GM12874 (cell line): ENCODE measurements around the gene CSE1L.

Source experiments
- CTCF ChIP-seq: IDR thresholded peaks from 2 replicates; pipeline ENCODE4 v1.5.1; 2011; ENCODE audit warnings: low read depth, mild to moderate bottlenecking, control low read depth, low read length, moderate library complexity; ENCODE audit not compliant: insufficient read depth

CSE1L gene

GRCh38 chr20:49046087-49046900, at the start of gene CSE1L:
Gene CSE1L (plus strand): TSS chr20:49046312. CDS start chr20:49058464, 12,152 bp downstream.
- no peak for TF ChIP-seq CTCF

GRCh38 chr20:48999890-49000870, 45.9 kb upstream of the CSE1L start:
- no peak for TF ChIP-seq CTCF

- TF ChIP-seq CTCF, result no peak
Observed at GRCh38 chr20:49001741-49002140, 44.4 kb upstream of the CSE1L start.

- TF ChIP-seq CTCF, result no peak
Observed at GRCh38 chr20:49006446-49006980, 39.6 kb upstream of the CSE1L start.

- TF ChIP-seq CTCF, result no peak
Observed at GRCh38 chr20:49009899-49010631, 36.0 kb upstream of the CSE1L start.

- TF ChIP-seq CTCF, result no peak
Observed at GRCh38 chr20:49024220-49024619, 21.9 kb upstream of the CSE1L start.
